Loucy (cell line): ENCODE measurements around the gene IGFBP4.

ENCODE experiments used
- H2AFZ ChIP-seq: fragments of 200-600 bp; sonication (generic); 2 replicates; pipeline ENCODE4 v1.6.0; 2016; ENCODE audit warnings: antibody characterized with exemption, mild to moderate bottlenecking, low read length, moderate library complexity
- H3F3A ChIP-seq: fragments of 200-600 bp; 2 replicates; pipeline ENCODE4 v1.6.0; 2016; ENCODE audit warnings: antibody characterized with exemption, low read depth, mild to moderate bottlenecking
- H3K27me3 ChIP-seq: fragments of 200-600 bp; sonication (generic); 2 replicates; pipeline ENCODE4 v1.6.1; 2014; ENCODE audit warnings: low read length, mild to moderate bottlenecking; ENCODE audit not compliant: insufficient read depth, poor library complexity, severe bottlenecking
- H3K36me3 ChIP-seq: fragments of 200-600 bp; sonication (generic); 2 replicates; pipeline ENCODE4 v1.6.1; 2016; ENCODE audit warnings: low read length; ENCODE audit not compliant: insufficient read depth
- H3K4me1 ChIP-seq: fragments of 200-600 bp; sonication (generic); 2 replicates; pipeline ENCODE4 v1.5.1; 2014; ENCODE audit warnings: low read length, mild to moderate bottlenecking; ENCODE audit not compliant: insufficient read depth, poor library complexity, severe bottlenecking
- H3K4me2 ChIP-seq: fragments of 200-600 bp; sonication (generic); 2 replicates; pipeline ENCODE4 v1.6.0; 2014; ENCODE audit warnings: antibody characterized with exemption, low read length, low read depth, mild to moderate bottlenecking; ENCODE audit not compliant: poor library complexity, severe bottlenecking
- H3K4me3 ChIP-seq: fragments of 200-600 bp; sonication (generic); 2 replicates; pipeline ENCODE4 v1.5.1; 2014; ENCODE audit warnings: low read length, mild to moderate bottlenecking, mixed read lengths; ENCODE audit not compliant: poor library complexity, severe bottlenecking
- H3K79me2 ChIP-seq: fragments of 200-600 bp; sonication (generic); 2 replicates; pipeline ENCODE4 v1.6.1; 2014; ENCODE audit warnings: low read length; ENCODE audit not compliant: insufficient read depth
- H3K9ac ChIP-seq: fragments of 200-600 bp; sonication (generic); 2 replicates; pipeline ENCODE4 v1.6.0; 2014; ENCODE audit warnings: mild to moderate bottlenecking, low read depth, low read length, moderate library complexity; ENCODE audit not compliant: poor library complexity, severe bottlenecking
- H3K9me2 ChIP-seq: fragments of 200-600 bp; sonication (generic); replicated peaks from 2 replicates; pipeline ENCODE4 v1.6.1; 2016; ENCODE audit warnings: low read depth, low read length, mixed read lengths
- H3K9me3 ChIP-seq: fragments of 200-600 bp; sonication (generic); 2 replicates; pipeline ENCODE4 v1.6.1; 2014; ENCODE audit warnings: mild to moderate bottlenecking, antibody characterized with exemption, low read length, low read depth; ENCODE audit not compliant: insufficient read depth
- H4K20me1 ChIP-seq: fragments of 200-600 bp; sonication (generic); 2 replicates; pipeline ENCODE4 v1.6.0; 2014; ENCODE audit warnings: antibody characterized with exemption, low read length, mild to moderate bottlenecking; ENCODE audit not compliant: insufficient read depth, poor library complexity, severe bottlenecking
- CTCF ChIP-seq: fragments of 200-600 bp; sonication (generic); conservative IDR thresholded peaks from 2 replicates; pipeline ENCODE4 v1.5.1; 2014; ENCODE audit warnings: mild to moderate bottlenecking, antibody characterized with exemption, low read length
- EZH2phosphoT487 ChIP-seq: fragments of 200-600 bp; IDR thresholded peaks from 2 replicates; pipeline ENCODE4 v1.6.1; 2018; ENCODE audit warnings: antibody characterized with exemption, mild to moderate bottlenecking, moderate library complexity, borderline replicate concordance

Gene IGFBP4

GRCh38 chr17:40472733-40473452 is 29.6 kb downstream of the IGFBP4 start:
- Histone ChIP-seq H3F3A (no peaks in the 10 kb centered on the region), H3K4me1 (peaks cover 9% of the 10 kb centered on the region), H3K4me3 (no peak overlapping the region), H3K9me3 (peaks cover 6% of the 10 kb centered on the region; the same call in 1 of the 2 replicates), H3K27me3 (no peaks in the 10 kb centered on the region), H2AFZ (no peak overlapping the region), H4K20me1 (no peaks in the 10 kb centered on the region), H3K9me2 (no peaks in the 10 kb centered on the region), H3K4me2 (no peak overlapping the region), H3K36me3 (no peaks in the 10 kb centered on the region), H3K9ac (no peak overlapping the region), H3K79me2 (no peaks in the 10 kb centered on the region)
- TF ChIP-seq CTCF (no peak), EZH2phosphoT487 (no peak)

GRCh38 chr17:40473573-40474365 is 30.5 kb downstream of the IGFBP4 start:
- H3K9me3 ChIP-seq, result peaks cover 6% of the 10 kb centered on the region; the same call in 1 of the 2 replicates
- H3K9me2 ChIP-seq, result no peaks in the 10 kb centered on the region
- no peak overlapping the region for H2AFZ ChIP-seq
- no peak overlapping the region for H3K9ac ChIP-seq
- no peaks in the 10 kb centered on the region for H3F3A ChIP-seq
- H3K36me3 ChIP-seq, result no peaks in the 10 kb centered on the region
- H3K4me3 ChIP-seq, result no peak overlapping the region
- no peaks in the 10 kb centered on the region for H4K20me1 ChIP-seq
- H3K79me2 ChIP-seq, result no peaks in the 10 kb centered on the region
- no peaks in the 10 kb centered on the region for H3K27me3 ChIP-seq
- no peak for TF ChIP-seq EZH2phosphoT487
- no peak for TF ChIP-seq CTCF
- H3K4me1 ChIP-seq, result peaks cover 9% of the 10 kb centered on the region
- no peak overlapping the region for H3K4me2 ChIP-seq

- no peak overlapping the region for H2AFZ ChIP-seq
- H3K79me2 ChIP-seq, result no peaks in the 10 kb centered on the region
- no peak overlapping the region for H3K9ac ChIP-seq
- no peak overlapping the region for H3K4me3 ChIP-seq
- peaks cover 6% of the 10 kb centered on the region; the same call in 1 of the 2 replicates for H3K9me3 ChIP-seq
- TF ChIP-seq CTCF, result no peak
- TF ChIP-seq EZH2phosphoT487, result no peak
- H3F3A ChIP-seq, result no peaks in the 10 kb centered on the region
- H3K4me1 ChIP-seq, result peaks cover 12% of the 10 kb centered on the region
- no peaks in the 10 kb centered on the region for H3K9me2 ChIP-seq
- H3K27me3 ChIP-seq, result no peaks in the 10 kb centered on the region
- H4K20me1 ChIP-seq, result no peaks in the 10 kb centered on the region
- no peaks in the 10 kb centered on the region for H3K36me3 ChIP-seq
- no peak overlapping the region for H3K4me2 ChIP-seq
Measured at GRCh38 chr17:40474419-40475002, 31.3 kb downstream of the IGFBP4 start.
